GM20431 (cell line): ENCODE data around the gene FRMD4B.

ENCODE experiments used
- in situ Hi-C: fragments of 300-500 bp; cut with MseI, MboI; formaldehyde crosslinking; loops from one replicate; pipeline ENCODE4 v1.15.0; 2020; ENCODE audit warnings: low sequenced_read_pairs; ENCODE audit not compliant: unreplicated experiment

The FRMD4B gene

GRCh38 chr3:69328103-69328962 is 57.6 kb downstream of the FRMD4B start:
- in situ Hi-C loops: no loop called here

- in situ Hi-C loops: no loop called here
Measured at GRCh38 chr3:69326855-69327300, 59.0 kb downstream of the FRMD4B start.

GRCh38 chr3:69325151-69325550 is 60.7 kb downstream of the FRMD4B start:
- in situ Hi-C loops: no loop called here

- in situ Hi-C loops: loop anchor here (25.0 kb wide), 1 partner anchor 363 kb away; no protein-coding TSS in a partner anchor
Measured at GRCh38 chr3:69324362-69325025, 61.4 kb downstream of the FRMD4B start.

- in situ Hi-C loops: loop anchor here (25.0 kb wide), 1 partner anchor 363 kb away; no protein-coding TSS in a partner anchor
Measured at GRCh38 chr3:69323941-69324340, 61.9 kb downstream of the FRMD4B start.

GRCh38 chr3:69322512-69322911 is 63.4 kb downstream of the FRMD4B start:
- in situ Hi-C loops: loop anchor here (25.0 kb wide), 1 partner anchor 365 kb away; no protein-coding TSS in a partner anchor

- in situ Hi-C loops: loop anchor here (25.0 kb wide), 1 partner anchor 365 kb away; no protein-coding TSS in a partner anchor
Measured at GRCh38 chr3:69322158-69322509, 63.8 kb downstream of the FRMD4B start.

- in situ Hi-C loops: loop anchor here (25.0 kb wide), 1 partner anchor 366 kb away; no protein-coding TSS in a partner anchor
Measured at GRCh38 chr3:69321301-69322157, 64.4 kb downstream of the FRMD4B start.

- in situ Hi-C loops: loop anchor here (25.0 kb wide), 1 partner anchor 366 kb away; no protein-coding TSS in a partner anchor
Measured at GRCh38 chr3:69320871-69321271, 65.0 kb downstream of the FRMD4B start.

- in situ Hi-C loops: loop anchor here (25.0 kb wide), 1 partner anchor 368 kb away; no protein-coding TSS in a partner anchor
Measured at GRCh38 chr3:69319652-69320051, 66.2 kb downstream of the FRMD4B start.

- in situ Hi-C loops: loop anchor here (25.0 kb wide), 1 partner anchor 369 kb away; no protein-coding TSS in a partner anchor
Measured at GRCh38 chr3:69318410-69318809, 67.5 kb downstream of the FRMD4B start.

GRCh38 chr3:69313251-69313650 is 72.6 kb downstream of the FRMD4B start:
- in situ Hi-C loops: loop anchor here (25.0 kb wide), 1 partner anchor 374 kb away; no protein-coding TSS in a partner anchor

GRCh38 chr3:69309814-69310213 is 76.1 kb downstream of the FRMD4B start:
- in situ Hi-C loops: loop anchor here (10.0 to 25.0 kb wide), 2 partner anchors 155 to 377 kb away; no protein-coding TSS in a partner anchor

- in situ Hi-C loops: loop anchor here (10.0 to 25.0 kb wide), 2 partner anchors 152 to 381 kb away; no protein-coding TSS in a partner anchor
Measured at GRCh38 chr3:69306239-69307185, 79.4 kb downstream of the FRMD4B start.

- in situ Hi-C loops: loop anchor here (10.0 to 25.0 kb wide), 2 partner anchors 150 to 382 kb away; no protein-coding TSS in a partner anchor
Measured at GRCh38 chr3:69305011-69305410, 80.9 kb downstream of the FRMD4B start.

GRCh38 chr3:69304396-69304795 is 81.5 kb downstream of the FRMD4B start:
- in situ Hi-C loops: loop anchor here (10.0 to 25.0 kb wide), 2 partner anchors 150 to 383 kb away; no protein-coding TSS in a partner anchor

GRCh38 chr3:69300296-69300695 is 85.6 kb downstream of the FRMD4B start:
- in situ Hi-C loops: loop anchor here (10.0 to 25.0 kb wide), 2 partner anchors 145 to 387 kb away; no protein-coding TSS in a partner anchor

- in situ Hi-C loops: no loop called here
Measured at GRCh38 chr3:69299344-69299743, 86.5 kb downstream of the FRMD4B start.
